MM.1S (cell line): Measurements from ENCODE around the gene SETDB2.

Source experiments
- DNase-seq: peaks from one replicate; pipeline ENCODE4 v3.0.0-alpha.2; 2015
- H2AFZ ChIP-seq: fragments of 300-600 bp; sonication (generic); 2 replicates; pipeline ENCODE4 v1.6.0; 2016; ENCODE audit warnings: antibody characterized with exemption, low read length
- H3F3A ChIP-seq: fragments of 300-600 bp; sonication (generic); 2 replicates; pipeline ENCODE4 v1.6.1; 2016; ENCODE audit warnings: mild to moderate bottlenecking, antibody characterized with exemption, low read length, moderate library complexity, mixed read lengths; ENCODE audit not compliant: insufficient read depth
- H3K27ac ChIP-seq: fragments of 300-600 bp; sonication (generic); 2 replicates; pipeline ENCODE4 v1.5.1; 2016; ENCODE audit warnings: mild to moderate bottlenecking, low read length
- H3K27me3 ChIP-seq: fragments of 300-600 bp; sonication (generic); replicated peaks from 2 replicates; pipeline ENCODE4 v1.6.0; 2016; ENCODE audit warnings: low read length; ENCODE audit not compliant: insufficient read depth
- H3K36me3 ChIP-seq: fragments of 300-600 bp; sonication (generic); replicated peaks from 2 replicates; pipeline ENCODE4 v1.6.1; 2016; ENCODE audit warnings: mild to moderate bottlenecking, low read length, mixed read lengths; ENCODE audit not compliant: insufficient read depth
- H3K4me1 ChIP-seq: fragments of 300-600 bp; sonication (generic); 2 replicates; pipeline ENCODE4 v1.6.1; 2016; ENCODE audit warnings: low read length, mixed read lengths
- H3K4me2 ChIP-seq: fragments of 300-600 bp; sonication (generic); 2 replicates; pipeline ENCODE4 v1.6.0; 2016; ENCODE audit warnings: low read depth, low read length
- H3K4me3 ChIP-seq: fragments of 300-600 bp; sonication (generic); 2 replicates; pipeline ENCODE4 v1.5.1; 2016; ENCODE audit warnings: low read length, mixed read lengths
- H3K79me2 ChIP-seq: fragments of 300-600 bp; sonication (generic); 2 replicates; pipeline ENCODE4 v1.6.1; 2016; ENCODE audit warnings: mixed run types, low read length, mixed read lengths
- H3K9ac ChIP-seq: fragments of 300-600 bp; sonication (generic); 2 replicates; pipeline ENCODE4 v1.6.1; 2016; ENCODE audit warnings: low read length, mixed read lengths
- H3K9me2 ChIP-seq: fragments of 300-600 bp; sonication (generic); replicated peaks from 2 replicates; pipeline ENCODE4 v1.6.1; 2016; ENCODE audit warnings: mild to moderate bottlenecking, low read length, mixed read lengths; ENCODE audit not compliant: insufficient read depth
- H3K9me3 ChIP-seq: fragments of 300-600 bp; sonication (generic); replicated peaks from 2 replicates; pipeline ENCODE4 v1.6.1; 2016; ENCODE audit warnings: mild to moderate bottlenecking, low read length, mixed read lengths; ENCODE audit not compliant: insufficient read depth
- H4K20me1 ChIP-seq: fragments of 300-600 bp; sonication (generic); 2 replicates; pipeline ENCODE4 v1.6.1; 2016; ENCODE audit warnings: mild to moderate bottlenecking, low read length, moderate library complexity, mixed read lengths; ENCODE audit not compliant: insufficient read depth
- EZH2 ChIP-seq: fragments of 300-600 bp; sonication (generic); optimal IDR thresholded peaks from 2 replicates; pipeline ENCODE3; 2017; ENCODE audit warnings: low read depth, mild to moderate bottlenecking, antibody characterized with exemption, low read length, mixed read lengths
- EZH2phosphoT487 ChIP-seq: fragments of 300-600 bp; sonication (generic); IDR thresholded peaks from 2 replicates; pipeline ENCODE4 v1.6.1; 2018; ENCODE audit warnings: antibody characterized with exemption, low read length
- TF ChIP-seq, protein P1 (sequence below): fragments of 300-600 bp; sonication (generic); IDR thresholded peaks from 2 replicates; pipeline ENCODE4 v1.5.1; 2016; ENCODE audit warnings: antibody characterized with exemption, low read length, mixed read lengths

The SETDB2 gene

DNA sequence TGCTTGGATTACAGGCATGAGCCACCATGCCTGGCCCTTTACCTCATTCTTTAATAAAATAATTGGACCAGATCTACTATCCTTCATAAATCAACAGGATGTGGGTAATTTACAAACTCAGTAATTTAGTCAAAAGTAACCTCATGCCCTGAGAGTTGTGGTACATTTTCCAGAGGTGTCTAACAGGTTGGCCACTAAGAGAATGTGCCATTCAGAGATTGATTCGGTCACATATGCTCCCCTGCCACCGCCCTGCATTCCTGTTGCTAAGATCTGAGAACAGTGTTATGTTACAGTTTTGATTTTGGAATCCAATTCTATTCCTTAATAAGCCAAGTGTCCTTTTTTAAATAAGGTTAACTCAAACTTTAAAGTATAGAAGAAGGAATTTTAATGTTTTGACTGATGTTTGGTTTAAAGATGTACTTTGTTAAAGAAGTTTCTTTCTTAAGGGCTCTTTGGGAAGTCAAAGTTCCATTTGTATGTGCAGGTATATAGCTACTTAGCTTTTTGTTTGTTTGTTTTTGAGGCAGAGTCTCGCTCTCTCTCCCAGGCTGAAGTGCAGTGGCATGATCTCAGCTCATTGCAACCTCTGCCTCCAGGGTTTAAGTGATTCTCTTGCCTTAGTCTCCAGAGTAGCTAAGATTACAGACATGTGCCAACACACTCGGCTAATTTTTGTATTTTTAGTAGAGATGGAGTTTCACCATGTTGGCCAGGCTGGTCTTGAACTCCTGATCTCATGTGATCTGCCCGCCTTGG is 80.8 kb downstream of the SETDB2 start:
- no peak overlapping the region for H3K9ac ChIP-seq
- H3K4me3 ChIP-seq, result no peak overlapping the region
- no peaks in the 10 kb centered on the region for H4K20me1 ChIP-seq
- H2AFZ ChIP-seq, result no peak overlapping the region
- H3K36me3 ChIP-seq, result no peaks in the 10 kb centered on the region
- H3F3A ChIP-seq, result no peaks in the 10 kb centered on the region
- TF ChIP-seq EZH2, result no peak
- no peak for TF ChIP-seq EZH2phosphoT487
- TF ChIP-seq, protein P1, sequence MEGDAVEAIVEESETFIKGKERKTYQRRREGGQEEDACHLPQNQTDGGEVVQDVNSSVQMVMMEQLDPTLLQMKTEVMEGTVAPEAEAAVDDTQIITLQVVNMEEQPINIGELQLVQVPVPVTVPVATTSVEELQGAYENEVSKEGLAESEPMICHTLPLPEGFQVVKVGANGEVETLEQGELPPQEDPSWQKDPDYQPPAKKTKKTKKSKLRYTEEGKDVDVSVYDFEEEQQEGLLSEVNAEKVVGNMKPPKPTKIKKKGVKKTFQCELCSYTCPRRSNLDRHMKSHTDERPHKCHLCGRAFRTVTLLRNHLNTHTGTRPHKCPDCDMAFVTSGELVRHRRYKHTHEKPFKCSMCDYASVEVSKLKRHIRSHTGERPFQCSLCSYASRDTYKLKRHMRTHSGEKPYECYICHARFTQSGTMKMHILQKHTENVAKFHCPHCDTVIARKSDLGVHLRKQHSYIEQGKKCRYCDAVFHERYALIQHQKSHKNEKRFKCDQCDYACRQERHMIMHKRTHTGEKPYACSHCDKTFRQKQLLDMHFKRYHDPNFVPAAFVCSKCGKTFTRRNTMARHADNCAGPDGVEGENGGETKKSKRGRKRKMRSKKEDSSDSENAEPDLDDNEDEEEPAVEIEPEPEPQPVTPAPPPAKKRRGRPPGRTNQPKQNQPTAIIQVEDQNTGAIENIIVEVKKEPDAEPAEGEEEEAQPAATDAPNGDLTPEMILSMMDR, result no peak
- no peak overlapping the region for H3K27ac ChIP-seq
- no peaks in the 10 kb centered on the region for H3K79me2 ChIP-seq
- H3K4me1 ChIP-seq, result no peaks in the 10 kb centered on the region
- H3K27me3 ChIP-seq, result no peaks in the 10 kb centered on the region
- no peak overlapping the region for H3K4me2 ChIP-seq
- DNase-seq, result no peak
- no peaks in the 10 kb centered on the region for H3K9me3 ChIP-seq
- no peaks in the 10 kb centered on the region for H3K9me2 ChIP-seq

DNA sequence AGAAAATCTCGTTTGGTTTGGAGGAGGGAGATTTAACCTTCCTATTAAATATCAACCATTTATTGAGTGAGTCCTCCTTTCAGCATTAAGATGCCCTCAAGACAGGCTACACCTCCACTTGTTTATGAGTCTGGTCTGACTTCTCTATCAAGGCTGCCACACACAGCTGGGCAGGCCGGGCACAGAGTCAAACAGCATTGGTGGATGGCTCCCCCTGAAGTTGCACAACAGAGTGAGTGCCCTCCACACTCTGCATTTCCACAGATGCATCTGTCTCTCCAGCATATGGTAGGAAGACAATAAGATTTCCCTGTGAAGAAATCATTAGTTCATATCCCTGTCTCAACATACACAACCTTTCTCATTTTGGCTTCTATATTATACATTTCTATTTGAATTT is 83.0 kb downstream of the SETDB2 start:
- H3K4me1 ChIP-seq, result no peaks in the 10 kb centered on the region
- no peak overlapping the region for H3K9ac ChIP-seq
- no peak overlapping the region for H3K27ac ChIP-seq
- no peak overlapping the region for H2AFZ ChIP-seq
- no peaks in the 10 kb centered on the region for H3F3A ChIP-seq
- no peaks in the 10 kb centered on the region for H4K20me1 ChIP-seq
- H3K4me2 ChIP-seq, result no peak overlapping the region
- H3K9me2 ChIP-seq, result no peaks in the 10 kb centered on the region
- DNase-seq, result no peak
- no peaks in the 10 kb centered on the region for H3K27me3 ChIP-seq
- H3K9me3 ChIP-seq, result no peaks in the 10 kb centered on the region
- no peaks in the 10 kb centered on the region for H3K36me3 ChIP-seq
- H3K4me3 ChIP-seq, result no peak overlapping the region
- H3K79me2 ChIP-seq, result no peaks in the 10 kb centered on the region
- TF ChIP-seq EZH2, result no peak

DNA sequence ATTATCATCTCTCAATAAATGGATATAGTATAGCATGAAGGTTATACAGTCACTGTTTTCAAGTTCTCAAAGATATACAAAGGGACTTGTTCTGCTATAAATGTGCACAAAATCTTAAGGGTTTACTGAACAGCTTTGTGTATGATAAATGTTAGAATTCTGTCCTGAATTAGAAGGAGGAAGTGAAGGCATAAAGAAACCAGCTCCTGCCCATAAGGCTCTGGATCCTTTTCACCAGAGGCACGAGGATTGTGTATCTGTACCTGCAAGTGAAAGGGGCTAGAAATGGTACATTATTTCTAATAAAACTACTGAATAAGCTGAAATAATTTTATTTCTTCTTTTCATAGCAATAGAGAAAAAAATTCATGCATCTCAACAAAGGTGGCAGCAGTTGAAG is 84.1 kb downstream of the SETDB2 start:
- TF ChIP-seq, protein P1, result no peak
- no peak for TF ChIP-seq EZH2phosphoT487
- TF ChIP-seq EZH2, result no peak
- Histone ChIP-seq H3F3A (no peaks in the 10 kb centered on the region), H4K20me1 (no peaks in the 10 kb centered on the region), H3K4me2 (no peak overlapping the region), H3K36me3 (no peaks in the 10 kb centered on the region), H3K9ac (no peak overlapping the region), H3K4me3 (no peak overlapping the region), H3K4me1 (no peaks in the 10 kb centered on the region), H3K9me2 (no peaks in the 10 kb centered on the region), H3K27me3 (no peaks in the 10 kb centered on the region), H3K9me3 (no peaks in the 10 kb centered on the region), H3K79me2 (no peaks in the 10 kb centered on the region), H2AFZ (no peak overlapping the region), H3K27ac (no peak overlapping the region)
- no peak for DNase-seq

DNA sequence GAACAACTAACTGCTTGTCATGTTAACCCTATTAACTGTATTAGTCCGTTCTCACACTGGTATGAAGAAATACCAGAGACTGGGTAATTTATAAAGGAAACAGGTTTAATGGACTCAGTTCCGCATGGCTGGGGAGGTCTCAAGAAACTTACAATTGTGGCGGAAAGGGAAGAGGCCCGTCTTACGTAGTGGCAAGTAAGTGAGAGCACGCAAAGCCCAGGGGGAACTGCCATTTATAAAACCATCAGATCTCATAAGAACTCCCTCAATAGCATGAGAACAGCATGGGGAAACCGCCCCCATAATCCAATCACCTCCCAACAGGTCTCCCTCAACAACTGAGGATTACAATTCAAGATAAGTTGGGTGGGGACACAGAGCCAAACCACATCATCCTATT is 86.4 kb downstream of the SETDB2 start:
- Histone ChIP-seq H3K27ac (no peak overlapping the region), H3K4me1 (no peaks in the 10 kb centered on the region), H3K9ac (no peak overlapping the region), H3K9me3 (no peaks in the 10 kb centered on the region), H3K4me3 (no peak overlapping the region), H4K20me1 (no peaks in the 10 kb centered on the region), H3K36me3 (no peaks in the 10 kb centered on the region), H3K9me2 (no peaks in the 10 kb centered on the region), H3K79me2 (no peaks in the 10 kb centered on the region), H3F3A (no peaks in the 10 kb centered on the region), H2AFZ (no peak overlapping the region), H3K4me2 (no peak overlapping the region), H3K27me3 (no peaks in the 10 kb centered on the region)
- no peak for DNase-seq
- no peak for TF ChIP-seq EZH2phosphoT487
- TF ChIP-seq, protein P1, result no peak
- TF ChIP-seq EZH2, result no peak
